MG63 (cell line): ENCODE measurements around the gene ADAMTS12. TPM values are rescaled to one million over a fixed set of nuclear protein-coding genes. Genes with fewer than 3 reads are reported as not detected.

Source experiments
- DNase-seq: peaks from one replicate; pipeline ENCODE4 v3.0.0-alpha.2; 2020
- H3K27me3 ChIP-seq: fragments of 250-450 bp; sonication (Bioruptor Pico); 2 replicates; pipeline ENCODE4 v1.5.1; 2020; ENCODE audit warnings: mild to moderate bottlenecking, moderate library complexity
- H3K36me3 ChIP-seq: fragments of 250-450 bp; sonication (Bioruptor Pico); 2 replicates; pipeline ENCODE4 v1.5.1; 2020; ENCODE audit warnings: mild to moderate bottlenecking, moderate library complexity
- H3K4me3 ChIP-seq: fragments of 250-450 bp; sonication (Bioruptor Pico); 2 replicates; pipeline ENCODE4 v1.5.1; 2020; ENCODE audit warnings: mild to moderate bottlenecking, moderate library complexity
- H3K9me3 ChIP-seq: fragments of 250-450 bp; sonication (Bioruptor Pico); 2 replicates; pipeline ENCODE4 v1.5.1; 2020; ENCODE audit warnings: mild to moderate bottlenecking, moderate library complexity
- total RNA-seq: library from RNA; depleted of rRNA; stranded (reverse); fragments of >200 nt; shearing (Covaris generic); gene quantifications from 2 replicates; pipeline ENCODE4 v1.2.3, GENCODE V29; 2014; ENCODE audit warnings: low replicate concordance

ADAMTS12 gene
- total RNA-seq, 1 experiment from 2014 or later: 11.8 TPM

DNA sequence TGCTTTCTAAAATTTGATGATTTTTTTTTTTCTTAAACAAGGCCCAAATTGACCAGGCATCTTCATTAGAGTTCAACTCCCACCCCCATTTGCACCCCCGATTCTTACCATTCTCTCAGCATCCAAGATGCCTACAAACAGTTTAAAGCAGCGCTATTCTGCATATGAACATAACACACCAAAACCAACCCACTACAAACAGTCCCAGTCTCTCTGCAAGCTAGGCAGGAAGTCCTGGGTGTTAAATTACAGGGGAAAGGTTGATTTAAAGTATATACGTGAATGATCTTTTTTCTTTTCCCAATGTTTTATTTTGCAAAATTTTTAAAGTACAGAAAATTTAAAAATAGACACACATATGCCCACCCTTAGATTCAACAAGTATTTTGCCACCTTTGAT is 127.0 kb downstream of the ADAMTS12 start:
- Histone ChIP-seq H3K27me3 (peaks cover 5% of the 10 kb centered on the region; the same call in 1 of the 2 replicates), H3K36me3 (no peaks in the 10 kb centered on the region), H3K9me3 (no peaks in the 10 kb centered on the region), H3K4me3 (no peak overlapping the region)
- no peak for DNase-seq

DNA sequence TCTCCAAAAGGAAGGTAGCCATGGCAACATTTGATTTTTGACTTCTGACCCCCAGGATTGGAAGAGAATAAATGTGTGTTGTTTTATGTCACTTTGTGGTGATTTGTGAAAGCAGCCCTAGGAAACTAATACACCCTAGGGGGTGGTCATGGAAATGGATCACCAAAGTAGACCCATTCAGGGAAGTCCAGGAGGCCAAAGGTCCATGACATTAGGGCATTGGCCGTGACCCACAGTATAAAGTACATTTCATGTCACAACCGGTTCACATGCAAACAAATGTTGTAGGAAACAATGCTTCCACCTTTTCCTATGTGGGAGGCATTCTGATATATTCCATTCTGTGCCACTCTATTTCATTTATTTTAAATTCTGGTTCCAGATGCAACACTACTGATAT is 128.4 kb downstream of the ADAMTS12 start:
- DNase-seq: no peak
- H3K4me3 ChIP-seq: no peak overlapping the region
- H3K27me3 ChIP-seq: no peaks in the 10 kb centered on the region
- no peaks in the 10 kb centered on the region for H3K9me3 ChIP-seq
- H3K36me3 ChIP-seq: no peaks in the 10 kb centered on the region

DNA sequence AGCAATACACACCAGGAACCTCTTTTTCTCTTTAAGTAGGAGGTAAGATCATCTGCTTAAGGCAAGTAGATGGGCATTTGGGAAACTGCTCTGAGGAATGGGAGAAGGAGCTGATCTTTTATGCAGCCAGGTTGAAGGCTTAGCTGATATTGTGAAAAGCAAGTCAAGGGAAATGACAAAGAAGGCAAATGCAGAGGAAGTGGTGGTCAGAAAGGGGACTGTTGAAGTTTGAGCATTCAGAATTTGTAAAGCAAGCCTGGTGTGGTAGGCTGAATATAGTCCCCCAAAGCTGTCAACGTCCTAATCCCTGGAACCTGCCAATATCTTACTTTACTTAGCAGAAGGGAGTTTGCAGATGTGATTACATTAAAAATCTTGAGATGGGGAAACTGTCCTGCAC is 128.9 kb downstream of the ADAMTS12 start:
- H3K4me3 ChIP-seq: no peak overlapping the region
- H3K36me3 ChIP-seq: no peaks in the 10 kb centered on the region
- DNase-seq: no peak
- no peaks in the 10 kb centered on the region for H3K9me3 ChIP-seq
- H3K27me3 ChIP-seq: no peaks in the 10 kb centered on the region

DNA sequence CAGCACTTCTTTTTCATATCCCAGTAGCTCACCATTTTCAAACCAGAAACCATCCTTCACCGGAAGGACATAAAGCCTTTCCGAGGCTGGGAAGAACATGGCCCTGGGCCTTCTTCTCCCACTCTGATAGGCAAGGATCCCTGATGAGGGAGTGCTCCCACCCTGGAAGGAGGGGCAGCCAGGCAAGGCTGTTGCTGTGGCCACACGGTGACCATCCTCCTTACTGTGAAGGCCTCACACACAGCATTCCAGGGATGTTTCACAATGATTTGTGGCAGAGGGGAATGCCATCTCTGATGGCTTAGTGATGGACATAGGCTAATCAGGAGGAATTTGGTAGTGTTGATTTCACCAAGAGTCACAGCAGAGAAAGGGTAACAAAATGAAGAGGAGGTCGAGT is 130.7 kb downstream of the ADAMTS12 start:
- no peak for DNase-seq
- H3K36me3 ChIP-seq: no peaks in the 10 kb centered on the region

DNA sequence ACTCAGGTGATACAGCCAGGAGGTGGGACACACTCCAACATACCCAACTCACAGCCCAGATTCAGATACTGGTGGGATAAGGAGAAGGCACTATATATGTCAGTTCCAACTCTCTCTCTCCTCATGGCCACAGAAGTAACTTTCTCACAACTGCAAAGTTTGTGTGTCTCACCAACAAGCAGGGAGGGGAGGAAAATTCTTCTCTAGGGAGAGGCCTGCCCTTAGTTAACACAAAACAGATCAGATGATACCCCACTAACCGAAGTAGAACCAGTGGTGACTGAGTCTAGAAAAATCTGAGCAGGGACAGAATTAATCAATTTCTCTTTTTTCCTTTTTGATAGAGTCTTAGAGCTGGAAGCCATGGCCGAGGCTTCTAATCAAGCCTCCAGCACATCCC is 133.1 kb downstream of the ADAMTS12 start:
- no peak for DNase-seq
- Histone ChIP-seq H3K27me3 (no peaks in the 10 kb centered on the region), H3K9me3 (no peaks in the 10 kb centered on the region), H3K4me3 (no peak overlapping the region), H3K36me3 (no peaks in the 10 kb centered on the region)

More for the DNA sequence above, 130.7 kb downstream of the ADAMTS12 start:
- H3K9me3 ChIP-seq: no peaks in the 10 kb centered on the region
- H3K27me3 ChIP-seq: no peaks in the 10 kb centered on the region
- no peak overlapping the region for H3K4me3 ChIP-seq

DNA sequence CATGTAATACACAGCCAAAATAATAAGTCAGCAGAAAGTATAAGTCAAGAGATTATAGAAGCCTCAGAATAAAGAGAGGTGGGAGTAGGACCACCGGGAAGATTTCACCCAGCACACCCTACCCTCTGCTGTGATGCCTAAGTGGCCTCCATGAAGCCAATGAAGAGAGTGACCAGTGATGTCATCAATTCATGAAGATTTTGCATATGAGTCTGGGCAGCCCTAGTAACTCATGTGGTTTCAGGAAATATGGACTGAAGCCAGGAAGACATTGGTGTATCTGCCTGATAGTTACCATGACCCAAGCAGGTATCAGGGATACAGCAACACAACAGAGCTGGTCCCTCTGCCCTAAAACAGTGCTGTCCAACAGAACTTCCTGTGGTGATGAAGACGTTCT is 135.3 kb downstream of the ADAMTS12 start:
- Histone ChIP-seq H3K36me3 (no peaks in the 10 kb centered on the region), H3K27me3 (0 out of 2 replicates have a peak, but pooled peaks cover 2% of the 10 kb centered on the region), H3K9me3 (no peaks in the 10 kb centered on the region), H3K4me3 (no peak overlapping the region)
- DNase-seq: no peak

DNA sequence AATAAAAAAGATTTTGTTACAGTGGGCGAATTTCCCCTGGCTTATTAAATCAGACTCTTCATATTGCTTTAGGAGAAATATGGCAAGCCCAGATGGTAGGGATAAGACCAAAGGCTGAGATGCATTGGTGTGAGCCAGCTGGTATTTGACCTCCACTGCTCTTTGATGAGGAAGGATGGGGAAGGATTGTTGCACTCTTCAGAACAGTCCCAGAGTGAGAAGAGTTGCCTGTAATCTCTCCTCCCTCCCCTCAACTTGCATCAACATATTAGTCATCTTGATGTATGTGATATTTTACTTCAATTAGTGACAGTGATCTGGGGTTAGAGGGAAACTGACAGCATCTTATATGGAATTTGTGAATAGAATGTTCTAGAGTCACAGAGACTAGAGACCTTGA is 136.6 kb downstream of the ADAMTS12 start:
- Histone ChIP-seq H3K27me3 (0 out of 2 replicates have a peak, but pooled peaks cover 2% of the 10 kb centered on the region), H3K9me3 (no peaks in the 10 kb centered on the region), H3K36me3 (no peaks in the 10 kb centered on the region), H3K4me3 (no peak overlapping the region)
- DNase-seq: no peak

DNA sequence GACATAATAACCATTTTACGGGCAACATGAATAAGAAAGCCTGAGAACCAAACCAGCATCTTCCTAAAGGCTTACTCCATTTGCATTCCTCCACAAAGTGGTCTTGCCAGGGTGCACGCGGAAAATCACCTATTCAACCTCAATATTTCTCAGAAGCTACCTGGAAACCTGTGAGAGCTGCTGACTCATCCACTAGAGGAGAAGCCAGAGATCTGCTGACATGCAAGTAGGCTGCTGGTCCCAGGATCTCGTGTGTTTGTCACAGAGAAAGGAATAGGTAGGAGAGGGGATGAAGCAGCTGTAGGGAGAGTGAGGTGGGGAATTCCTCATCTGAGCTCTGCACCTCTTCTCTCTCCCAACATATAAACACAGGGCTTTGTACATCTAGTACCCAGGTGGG is 138.1 kb downstream of the ADAMTS12 start:
- H3K4me3 ChIP-seq: no peak overlapping the region
- H3K27me3 ChIP-seq: 0 out of 2 replicates have a peak, but pooled peaks cover 2% of the 10 kb centered on the region
- no peaks in the 10 kb centered on the region for H3K36me3 ChIP-seq
- H3K9me3 ChIP-seq: no peaks in the 10 kb centered on the region
- no peak for DNase-seq

DNA sequence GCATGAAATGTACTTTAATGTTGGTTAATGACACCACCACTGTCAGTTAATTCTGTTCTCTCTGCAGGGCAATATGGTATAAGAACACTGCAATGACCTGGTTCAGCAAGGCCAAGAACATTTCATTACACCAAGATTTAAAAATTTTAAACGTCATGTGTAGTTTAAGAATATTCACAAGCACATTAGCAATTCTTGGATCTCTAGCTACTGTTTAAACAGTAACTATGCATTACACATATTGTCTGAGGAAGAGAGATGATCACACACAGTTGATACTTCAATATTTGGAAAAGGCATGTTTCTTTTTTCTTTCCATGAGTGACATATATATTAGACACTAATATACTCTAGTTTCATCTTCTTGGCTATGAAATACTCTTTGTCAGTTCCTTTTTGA is 143.0 kb downstream of the ADAMTS12 start:
- no peaks in the 10 kb centered on the region for H3K36me3 ChIP-seq
- no peak overlapping the region for H3K4me3 ChIP-seq
- no peak for DNase-seq
- H3K9me3 ChIP-seq: no peaks in the 10 kb centered on the region
- 0 out of 2 replicates have a peak, but pooled peaks cover 2% of the 10 kb centered on the region for H3K27me3 ChIP-seq

DNA sequence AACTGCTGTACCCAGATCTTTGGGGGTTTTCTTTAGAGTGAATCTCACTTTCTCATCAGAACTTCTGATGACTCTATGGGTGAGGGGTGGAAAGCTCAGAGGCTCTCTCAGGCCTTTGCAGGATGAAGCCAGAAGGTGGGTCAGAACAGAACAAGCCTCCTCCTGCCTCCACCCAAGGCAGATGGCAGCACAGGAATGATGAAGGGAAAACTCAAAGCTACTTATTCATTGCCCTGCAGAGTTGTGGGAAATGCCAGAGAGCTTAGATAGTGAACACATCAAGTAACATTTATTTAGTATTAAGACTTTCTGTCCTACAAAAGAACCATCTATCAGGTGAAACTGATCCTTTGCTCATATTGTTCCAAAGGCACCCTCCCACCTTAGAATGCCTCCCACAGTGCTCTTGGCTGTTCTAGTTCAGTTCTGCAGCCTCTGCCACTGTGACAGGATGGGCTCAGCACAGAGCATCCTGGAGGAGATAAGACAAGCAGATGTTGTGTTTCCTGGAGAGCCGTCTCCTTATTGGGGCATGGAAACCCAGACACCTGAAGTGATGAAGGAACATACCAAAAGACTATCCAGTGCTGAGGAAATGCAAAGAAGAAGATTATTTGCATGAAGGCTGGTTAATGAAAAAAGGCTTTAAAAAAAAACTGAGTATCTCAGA is 146.6 kb downstream of the ADAMTS12 start:
- no peak for DNase-seq
- Histone ChIP-seq H3K27me3 (no peaks in the 10 kb centered on the region), H3K9me3 (no peaks in the 10 kb centered on the region), H3K4me3 (no peak overlapping the region), H3K36me3 (no peaks in the 10 kb centered on the region)

DNA sequence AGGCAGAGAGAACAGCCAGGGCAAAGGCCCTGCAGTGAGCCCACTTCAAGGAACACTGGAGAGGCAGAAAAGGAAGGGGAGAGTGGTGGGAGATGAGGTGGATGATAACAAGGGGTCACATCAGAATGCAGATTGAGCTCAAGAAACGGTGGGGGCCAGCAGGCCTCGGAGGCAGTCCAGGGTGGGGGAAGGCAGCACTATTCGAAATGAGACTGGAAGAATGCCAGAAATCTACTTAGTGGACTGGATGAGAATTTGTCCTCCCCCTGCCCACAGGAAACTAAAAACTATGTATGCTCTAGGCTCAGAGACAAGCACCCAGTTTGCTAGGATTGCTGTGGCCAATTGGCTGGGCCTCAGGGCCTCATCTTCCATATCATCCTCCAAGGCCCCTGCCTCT is 148.7 kb downstream of the ADAMTS12 start:
- Histone ChIP-seq H3K4me3 (no peak overlapping the region), H3K9me3 (no peaks in the 10 kb centered on the region), H3K27me3 (no peaks in the 10 kb centered on the region), H3K36me3 (no peaks in the 10 kb centered on the region)
- no peak for DNase-seq

DNA sequence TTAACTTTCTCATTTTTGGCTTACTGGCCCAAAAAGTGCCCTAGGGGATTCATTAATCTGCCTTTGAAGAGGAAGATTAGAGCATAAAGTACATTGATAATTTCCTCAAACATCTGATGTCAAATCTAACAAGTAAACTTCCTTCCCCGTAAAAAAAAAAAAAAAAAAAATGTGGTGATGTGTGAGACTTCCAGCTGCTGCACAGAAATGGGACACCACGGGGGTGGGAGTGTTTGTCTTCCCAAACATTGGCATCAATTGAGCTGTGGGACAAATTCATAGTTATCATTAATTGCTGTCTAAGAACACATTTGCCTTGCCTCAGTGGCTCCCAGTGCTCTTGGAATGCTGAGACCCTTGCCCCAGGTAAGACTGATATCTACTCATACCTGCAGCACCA is 149.6 kb downstream of the ADAMTS12 start:
- Histone ChIP-seq H3K4me3 (no peak overlapping the region), H3K9me3 (no peaks in the 10 kb centered on the region), H3K27me3 (no peaks in the 10 kb centered on the region), H3K36me3 (no peaks in the 10 kb centered on the region)
- no peak for DNase-seq

DNA sequence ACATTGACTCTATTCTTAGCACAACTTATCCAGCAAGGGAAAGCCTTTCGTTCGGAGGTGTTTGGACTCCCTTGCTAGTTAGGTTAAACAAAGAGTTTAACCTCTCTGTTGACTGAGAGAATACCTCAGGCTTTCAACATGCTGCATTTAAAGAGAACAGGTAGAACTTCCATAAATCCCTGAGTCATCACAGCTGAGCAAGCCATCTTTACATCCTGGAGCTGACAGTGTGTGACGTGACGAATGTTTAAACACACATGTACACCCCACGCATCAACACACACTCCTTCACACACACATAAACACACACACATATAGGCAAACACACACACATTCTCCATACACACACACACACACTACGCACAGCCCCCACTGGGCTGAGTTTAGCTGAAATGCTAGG is 152.8 kb downstream of the ADAMTS12 start:
- Histone ChIP-seq H3K4me3 (no peak overlapping the region), H3K36me3 (no peaks in the 10 kb centered on the region), H3K27me3 (no peaks in the 10 kb centered on the region), H3K9me3 (no peaks in the 10 kb centered on the region)
- DNase-seq: no peak

DNA sequence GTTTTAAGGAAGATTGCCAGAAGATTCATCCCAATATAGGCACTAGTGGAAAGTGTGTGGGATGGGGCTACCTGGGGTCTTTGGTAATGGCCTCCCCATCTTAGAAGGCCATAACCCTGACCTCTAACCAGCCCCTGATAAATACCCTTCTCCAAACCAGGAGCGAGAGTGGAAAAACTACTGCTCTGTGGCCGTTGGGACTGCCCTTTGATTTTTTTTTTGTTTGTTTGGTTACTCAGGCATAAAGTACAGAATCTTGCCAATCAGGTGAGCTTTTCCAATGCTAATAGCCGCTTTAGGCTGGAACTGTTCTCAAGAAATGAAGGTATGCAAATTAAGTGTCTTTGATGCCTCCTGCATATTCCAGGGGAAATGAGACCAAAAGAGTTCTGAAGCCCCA is 153.7 kb downstream of the ADAMTS12 start:
- Histone ChIP-seq H3K36me3 (no peaks in the 10 kb centered on the region), H3K27me3 (no peaks in the 10 kb centered on the region), H3K9me3 (no peaks in the 10 kb centered on the region), H3K4me3 (no peak overlapping the region)
- DNase-seq: no peak

DNA sequence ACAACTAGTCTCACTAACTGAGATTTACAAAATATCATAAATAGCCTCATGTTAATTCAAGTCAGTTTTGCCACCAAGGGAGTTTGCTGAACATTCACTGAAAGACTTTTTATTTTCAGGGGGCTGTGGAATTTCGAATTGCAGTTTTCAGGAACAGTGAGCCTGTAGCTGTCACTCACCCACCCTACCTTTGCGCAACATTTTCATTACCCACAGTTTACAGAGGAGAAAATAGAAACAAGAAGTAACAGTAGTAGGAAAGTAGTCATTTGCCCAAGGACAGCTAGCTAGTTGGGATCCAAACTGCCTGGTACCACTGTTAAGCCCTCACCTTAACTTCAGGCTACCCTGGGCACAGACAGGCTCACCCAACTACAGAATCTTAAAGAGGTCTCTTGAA is 154.1 kb downstream of the ADAMTS12 start:
- no peak for DNase-seq
- Histone ChIP-seq H3K36me3 (no peaks in the 10 kb centered on the region), H3K4me3 (no peak overlapping the region), H3K9me3 (no peaks in the 10 kb centered on the region), H3K27me3 (no peaks in the 10 kb centered on the region)

DNA sequence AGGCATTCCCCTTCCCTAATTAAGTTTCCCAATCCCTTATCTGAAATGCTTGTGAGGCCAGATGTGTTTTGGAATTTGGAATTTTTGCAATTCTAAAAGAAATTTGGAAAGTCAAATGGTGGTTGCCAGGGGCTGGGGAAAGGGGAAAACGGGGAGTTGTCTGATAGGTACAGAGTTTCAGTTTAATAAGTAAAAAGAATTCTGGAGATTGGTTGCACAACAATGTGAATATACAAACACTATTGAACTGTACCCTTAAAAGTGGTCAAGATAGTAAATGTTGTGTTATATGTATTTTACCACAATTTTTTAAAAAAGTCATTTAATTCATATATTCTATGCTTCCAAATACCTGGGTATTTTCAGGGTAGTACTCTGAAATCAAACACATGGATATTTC is 154.5 kb downstream of the ADAMTS12 start:
- no peak for DNase-seq
- H3K27me3 ChIP-seq: no peaks in the 10 kb centered on the region
- no peak overlapping the region for H3K4me3 ChIP-seq
- H3K36me3 ChIP-seq: no peaks in the 10 kb centered on the region
- H3K9me3 ChIP-seq: no peaks in the 10 kb centered on the region

DNA sequence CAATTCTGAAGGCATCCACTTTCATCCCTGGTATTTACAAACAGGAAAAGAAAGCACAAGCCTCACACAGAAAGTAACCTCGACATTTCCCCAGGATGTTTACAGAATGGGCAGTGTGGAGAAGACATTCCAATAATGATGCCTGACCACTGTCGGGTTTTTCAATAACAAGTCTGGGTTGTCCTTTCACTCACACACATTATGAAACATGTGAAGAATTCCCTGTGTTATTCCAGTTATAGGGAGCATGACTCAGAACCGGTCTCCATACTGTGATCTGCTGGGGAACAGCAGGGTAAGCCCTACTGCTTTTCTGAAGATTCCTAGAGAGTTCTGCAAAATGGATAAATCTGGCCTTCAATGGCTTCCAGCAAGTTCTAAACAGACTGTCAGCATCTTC is 155.3 kb downstream of the ADAMTS12 start:
- Histone ChIP-seq H3K27me3 (no peaks in the 10 kb centered on the region), H3K36me3 (no peaks in the 10 kb centered on the region), H3K9me3 (no peaks in the 10 kb centered on the region), H3K4me3 (no peak overlapping the region)
- no peak for DNase-seq

DNA sequence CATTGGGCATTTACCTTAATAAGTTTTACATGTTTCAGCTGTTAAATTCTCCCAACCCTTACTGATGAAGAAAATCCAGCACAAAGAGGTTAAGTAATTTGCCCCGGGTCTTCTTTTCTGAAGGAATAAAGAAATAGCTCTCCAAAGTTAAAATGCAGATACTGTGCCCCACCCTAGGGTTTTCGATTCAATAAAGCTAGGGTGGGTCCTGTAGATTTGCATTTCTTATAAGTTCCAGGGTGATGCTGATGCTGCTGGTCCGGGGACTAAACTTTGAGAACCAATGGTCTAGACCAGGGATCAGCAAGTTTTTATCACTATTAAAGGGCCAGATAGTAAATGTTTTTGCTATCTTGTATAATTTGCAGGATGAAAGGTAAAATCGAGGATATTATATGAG is 156.7 kb downstream of the ADAMTS12 start:
- Histone ChIP-seq H3K9me3 (no peaks in the 10 kb centered on the region), H3K36me3 (no peaks in the 10 kb centered on the region), H3K4me3 (no peak overlapping the region), H3K27me3 (no peaks in the 10 kb centered on the region)
- DNase-seq: no peak

DNA sequence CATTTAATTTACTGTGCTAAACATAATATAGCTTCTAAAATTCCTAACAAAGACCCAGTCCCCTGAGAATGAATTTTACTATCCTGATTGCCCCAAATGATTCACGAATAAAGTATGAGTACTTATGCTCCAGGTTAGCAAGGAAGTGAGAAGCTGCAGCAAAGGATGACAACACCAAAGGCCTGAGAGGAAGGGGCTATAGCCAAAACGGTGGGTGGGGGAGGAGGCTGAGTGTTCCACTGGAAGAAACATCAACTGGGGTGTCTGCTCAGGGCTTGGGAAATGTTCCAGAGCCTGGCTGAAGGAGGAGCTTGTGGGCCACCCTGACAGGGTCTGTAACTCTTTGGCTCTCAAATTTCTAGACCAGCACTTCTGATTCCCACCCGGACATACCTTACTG is 157.3 kb downstream of the ADAMTS12 start:
- DNase-seq: no peak
- H3K36me3 ChIP-seq: no peaks in the 10 kb centered on the region
- no peaks in the 10 kb centered on the region for H3K9me3 ChIP-seq
- H3K4me3 ChIP-seq: no peak overlapping the region
- no peaks in the 10 kb centered on the region for H3K27me3 ChIP-seq
